Neutrophil (primary cell): Measurements from ENCODE around the gene F12.

ENCODE experiments used
- H3K27ac ChIP-seq: fragments of 200-600 bp; sonication (generic); 2 replicates; pipeline ENCODE4 v1.5.1; 2016; ENCODE audit warnings: mild to moderate bottlenecking, moderate library complexity
- H3K27me3 ChIP-seq: fragments of 200-600 bp; sonication (generic); 2 replicates; pipeline ENCODE4 v1.6.0; 2016; ENCODE audit warnings: mild to moderate bottlenecking
- H3K36me3 ChIP-seq: fragments of 200-600 bp; sonication (generic); 2 replicates; pipeline ENCODE4 v1.5.1; 2017
- H3K4me1 ChIP-seq, 2 experiments: fragments of 200-600 bp in 1 of 2; sonication (generic) in 1 of 2; 1 replicate in 1 of 2; 2 replicates in 1 of 2; pipeline versions ENCODE4 v1.5.1 to v1.6.1; 2013 to 2016; ENCODE audit warnings: low read depth in 1 of 2, low read length in 1 of 2, mild to moderate bottlenecking in 1 of 2, moderate library complexity in 1 of 2; ENCODE audit not compliant: control insufficient read depth in 1 of 2, insufficient read depth in 1 of 2
- H3K4me3 ChIP-seq, 2 experiments: fragments of 200-600 bp in 1 of 2; sonication (generic) in 1 of 2; 1 replicate in 1 of 2; 2 replicates in 1 of 2; pipeline ENCODE4 v1.5.1; 2013 to 2016; ENCODE audit warnings: low read depth in 1 of 2, low read length in 1 of 2, mild to moderate bottlenecking in 1 of 2, moderate library complexity in 1 of 2
- H3K9me3 ChIP-seq: fragments of 200-600 bp; sonication (generic); 2 replicates; pipeline ENCODE4 v1.5.1; 2016
- TF ChIP-seq, protein P1 (sequence below): fragments of 200-600 bp; sonication (generic); IDR thresholded peaks from 2 replicates; pipeline ENCODE4 v1.5.1; 2016; ENCODE audit warnings: antibody characterized with exemption

Gene F12

GRCh38 chr5:177434942-177435738 is 25.8 kb upstream of the F12 start:
- H3K27me3 ChIP-seq: no peaks in the 10 kb centered on the region
- peak overlapping the region; percentile 98 for H3K27ac ChIP-seq
- no peak overlapping the region for H3K4me3 ChIP-seq
- H3K4me1 ChIP-seq: peaks cover 80 to 88% of the 10 kb centered on the region in 2 experiments
- H3K9me3 ChIP-seq: no peaks in the 10 kb centered on the region
- peaks cover 95% of the 10 kb centered on the region for H3K36me3 ChIP-seq
- TF ChIP-seq, protein P1, sequence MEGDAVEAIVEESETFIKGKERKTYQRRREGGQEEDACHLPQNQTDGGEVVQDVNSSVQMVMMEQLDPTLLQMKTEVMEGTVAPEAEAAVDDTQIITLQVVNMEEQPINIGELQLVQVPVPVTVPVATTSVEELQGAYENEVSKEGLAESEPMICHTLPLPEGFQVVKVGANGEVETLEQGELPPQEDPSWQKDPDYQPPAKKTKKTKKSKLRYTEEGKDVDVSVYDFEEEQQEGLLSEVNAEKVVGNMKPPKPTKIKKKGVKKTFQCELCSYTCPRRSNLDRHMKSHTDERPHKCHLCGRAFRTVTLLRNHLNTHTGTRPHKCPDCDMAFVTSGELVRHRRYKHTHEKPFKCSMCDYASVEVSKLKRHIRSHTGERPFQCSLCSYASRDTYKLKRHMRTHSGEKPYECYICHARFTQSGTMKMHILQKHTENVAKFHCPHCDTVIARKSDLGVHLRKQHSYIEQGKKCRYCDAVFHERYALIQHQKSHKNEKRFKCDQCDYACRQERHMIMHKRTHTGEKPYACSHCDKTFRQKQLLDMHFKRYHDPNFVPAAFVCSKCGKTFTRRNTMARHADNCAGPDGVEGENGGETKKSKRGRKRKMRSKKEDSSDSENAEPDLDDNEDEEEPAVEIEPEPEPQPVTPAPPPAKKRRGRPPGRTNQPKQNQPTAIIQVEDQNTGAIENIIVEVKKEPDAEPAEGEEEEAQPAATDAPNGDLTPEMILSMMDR: no peak

DNA sequence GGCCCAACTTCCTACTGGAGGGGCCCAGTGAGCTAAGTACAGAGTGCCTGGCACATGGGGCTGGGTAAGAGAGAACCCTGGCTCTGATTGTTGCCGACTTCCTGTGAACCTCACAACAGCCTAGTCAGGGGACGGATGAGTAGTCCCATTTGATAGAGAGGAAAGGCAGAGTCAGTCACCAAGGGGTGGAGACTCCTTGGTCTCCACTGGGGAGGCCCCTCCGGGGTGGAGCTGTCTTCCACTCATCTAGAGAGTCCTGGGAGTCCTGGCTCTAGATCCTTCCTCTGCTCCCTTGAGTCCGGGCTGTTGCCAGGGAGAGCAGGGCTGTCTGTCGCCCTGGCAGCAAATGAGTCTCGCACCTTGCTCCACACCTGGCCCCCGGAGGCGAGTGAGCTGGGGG is 25.1 kb upstream of the F12 start:
- H3K27ac ChIP-seq: peak overlapping the region; percentile 98
- no peaks in the 10 kb centered on the region for H3K27me3 ChIP-seq
- peaks cover 82 to 88% of the 10 kb centered on the region in 2 experiments for H3K4me1 ChIP-seq
- no peak overlapping the region for H3K4me3 ChIP-seq
- no peaks in the 10 kb centered on the region for H3K9me3 ChIP-seq
- TF ChIP-seq, protein P1: no peak
- peaks cover 89% of the 10 kb centered on the region for H3K36me3 ChIP-seq

DNA sequence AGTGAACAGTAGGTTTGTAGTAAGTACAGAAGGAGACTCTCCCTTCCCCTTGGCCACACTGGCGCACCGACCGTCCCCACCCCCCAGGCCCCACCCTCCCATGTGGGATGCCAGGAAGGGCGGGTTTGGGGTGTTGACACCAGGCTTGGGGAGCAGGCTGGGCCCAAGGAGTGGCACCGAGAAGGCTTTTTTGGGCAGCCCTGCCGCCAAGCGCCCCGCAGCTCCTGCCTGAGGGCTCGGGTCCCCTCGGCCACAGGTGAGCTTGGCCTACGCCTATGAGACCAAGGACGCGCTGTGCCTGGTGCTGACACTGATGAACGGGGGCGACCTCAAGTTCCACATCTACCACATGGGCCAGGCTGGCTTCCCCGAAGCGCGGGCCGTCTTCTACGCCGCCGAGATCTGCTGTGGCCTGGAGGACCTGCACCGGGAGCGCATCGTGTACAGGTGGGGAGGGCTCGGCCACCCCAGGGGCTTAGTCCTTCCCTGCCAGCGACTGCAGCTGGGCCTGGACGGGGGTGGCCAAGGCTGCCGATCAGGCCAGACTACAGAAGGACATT is 24.4 kb upstream of the F12 start:
- TF ChIP-seq, protein P1: no peak
- Histone ChIP-seq H3K27me3 (no peaks in the 10 kb centered on the region), H3K4me1 (peaks cover 85 to 92% of the 10 kb centered on the region in 2 experiments), H3K9me3 (no peaks in the 10 kb centered on the region), H3K4me3 (peak overlapping the region in 1 of 2 experiments; percentile 88), H3K27ac (peak overlapping the region; percentile 98), H3K36me3 (peaks cover 82% of the 10 kb centered on the region)

DNA sequence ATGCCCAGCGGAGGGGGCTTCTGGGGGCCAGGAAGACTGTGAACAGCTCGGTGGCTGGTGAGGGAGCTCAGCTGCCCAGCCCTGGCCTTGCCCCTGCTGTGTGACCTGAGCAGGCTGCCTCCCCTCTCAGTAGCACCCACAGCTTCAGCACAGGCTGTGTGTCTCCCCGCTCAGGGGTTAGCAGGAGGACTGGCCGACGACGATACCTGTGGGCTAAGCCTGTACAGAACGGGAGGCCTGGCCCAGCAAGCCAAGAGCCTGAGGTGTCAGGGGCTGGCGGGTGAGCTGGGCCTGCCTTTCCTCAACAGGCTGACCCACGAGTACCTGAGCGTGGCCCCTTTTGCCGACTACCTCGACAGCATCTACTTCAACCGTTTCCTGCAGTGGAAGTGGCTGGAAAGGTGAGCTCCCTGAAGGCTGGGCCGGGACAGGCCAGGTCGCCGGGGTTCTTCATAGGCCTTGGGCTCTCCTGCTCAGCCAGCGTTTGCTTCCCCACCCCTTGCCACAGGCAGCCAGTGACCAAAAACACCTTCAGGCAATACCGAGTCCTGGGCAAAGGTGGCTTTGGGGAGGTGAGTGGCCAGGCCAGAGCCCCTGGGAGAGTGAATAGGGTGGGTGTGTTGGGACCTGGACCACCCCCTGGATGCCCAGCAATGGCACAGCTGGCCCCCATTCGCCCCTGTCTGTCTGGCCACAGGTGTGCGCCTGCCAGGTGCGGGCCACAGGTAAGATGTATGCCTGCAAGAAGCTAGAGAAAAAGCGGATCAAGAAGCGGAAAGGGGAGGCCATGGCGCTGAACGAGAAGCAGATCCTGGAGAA is 23.7 kb upstream of the F12 start:
- peak overlapping the region; percentile 98 for H3K27ac ChIP-seq
- no peaks in the 10 kb centered on the region for H3K27me3 ChIP-seq
- TF ChIP-seq, protein P1: no peak
- no peaks in the 10 kb centered on the region for H3K9me3 ChIP-seq
- peaks cover 75% of the 10 kb centered on the region for H3K36me3 ChIP-seq
- peak overlapping the region; percentile 88 to 97 for H3K4me3 ChIP-seq
- H3K4me1 ChIP-seq: peaks cover 88 to 94% of the 10 kb centered on the region in 2 experiments

GRCh38 chr5:177432143-177432838 is 22.9 kb upstream of the F12 start:
- H3K4me1 ChIP-seq: peaks cover 92 to 94% of the 10 kb centered on the region in 2 experiments
- TF ChIP-seq, protein P1: no peak
- H3K36me3 ChIP-seq: peaks cover 72% of the 10 kb centered on the region
- peak overlapping the region; percentile 88 to 97 for H3K4me3 ChIP-seq
- peak overlapping the region; percentile 98 for H3K27ac ChIP-seq
- no peaks in the 10 kb centered on the region for H3K9me3 ChIP-seq
- H3K27me3 ChIP-seq: no peaks in the 10 kb centered on the region
